GM20000 (cell line): ENCODE measurements around the gene CDK15.
"Not testable (repeated sequence)": the region's sequence is repeated elsewhere in the genome, so short reads cannot be mapped to it uniquely, and the experiment has no call there.

Experiments
- DNase-seq: peaks from one replicate; pipeline ENCODE4 v3.0.0; 2012; ENCODE audit warnings: low spot score
- CTCF ChIP-seq: IDR thresholded peaks from 2 replicates; pipeline ENCODE4 v1.5.1; 2012; ENCODE audit warnings: mild to moderate bottlenecking, control low read depth; ENCODE audit errors: extremely low read depth, missing control alignments

Gene CDK15

GRCh38 chr2:201806442-201807170, at the start of gene CDK15:
TSS of gene CDK15 (plus strand) at chr2:201806537. CDS start at chr2:201806665, 128 bp downstream.
- TF ChIP-seq CTCF = no peak
- no peak for DNase-seq

GRCh38 chr2:201758234-201758633, 48.1 kb upstream of the CDK15 start:
- no peak for DNase-seq
- no peak for TF ChIP-seq CTCF

- no peak for DNase-seq
- no peak for TF ChIP-seq CTCF
Observed at GRCh38 chr2:201758873-201759272, 47.5 kb upstream of the CDK15 start.

- no peak for TF ChIP-seq CTCF
- DNase-seq = no peak
Observed at GRCh38 chr2:201759567-201759966, 46.8 kb upstream of the CDK15 start.

GRCh38 chr2:201761101-201761500, 45.2 kb upstream of the CDK15 start:
- DNase-seq = no peak
- no peak for TF ChIP-seq CTCF

GRCh38 chr2:201764469-201764868, 41.9 kb upstream of the CDK15 start:
- not testable (repeated sequence) for DNase-seq

GRCh38 chr2:201765799-201766198, 40.5 kb upstream of the CDK15 start:
- DNase-seq = no peak
- TF ChIP-seq CTCF = no peak

GRCh38 chr2:201768918-201769317, 37.4 kb upstream of the CDK15 start:
- TF ChIP-seq CTCF = no peak
- DNase-seq = no peak
